Loucy (cell line): Measurements from ENCODE around the gene STXBP5.

ENCODE experiments used
- H2AFZ ChIP-seq: fragments of 200-600 bp; sonication (generic); 2 replicates; pipeline ENCODE4 v1.6.0; 2016; ENCODE audit warnings: antibody characterized with exemption, mild to moderate bottlenecking, low read length, moderate library complexity
- H3F3A ChIP-seq: fragments of 200-600 bp; 2 replicates; pipeline ENCODE4 v1.6.0; 2016; ENCODE audit warnings: antibody characterized with exemption, low read depth, mild to moderate bottlenecking
- H3K27me3 ChIP-seq: fragments of 200-600 bp; sonication (generic); 2 replicates; pipeline ENCODE4 v1.6.1; 2014; ENCODE audit warnings: low read length, mild to moderate bottlenecking; ENCODE audit not compliant: insufficient read depth, poor library complexity, severe bottlenecking
- H3K36me3 ChIP-seq: fragments of 200-600 bp; sonication (generic); 2 replicates; pipeline ENCODE4 v1.6.1; 2016; ENCODE audit warnings: low read length; ENCODE audit not compliant: insufficient read depth
- H3K4me1 ChIP-seq: fragments of 200-600 bp; sonication (generic); 2 replicates; pipeline ENCODE4 v1.5.1; 2014; ENCODE audit warnings: low read length, mild to moderate bottlenecking; ENCODE audit not compliant: insufficient read depth, poor library complexity, severe bottlenecking
- H3K4me2 ChIP-seq: fragments of 200-600 bp; sonication (generic); 2 replicates; pipeline ENCODE4 v1.6.0; 2014; ENCODE audit warnings: antibody characterized with exemption, low read length, low read depth, mild to moderate bottlenecking; ENCODE audit not compliant: poor library complexity, severe bottlenecking
- H3K4me3 ChIP-seq: fragments of 200-600 bp; sonication (generic); 2 replicates; pipeline ENCODE4 v1.5.1; 2014; ENCODE audit warnings: low read length, mild to moderate bottlenecking, mixed read lengths; ENCODE audit not compliant: poor library complexity, severe bottlenecking
- H3K79me2 ChIP-seq: fragments of 200-600 bp; sonication (generic); 2 replicates; pipeline ENCODE4 v1.6.1; 2014; ENCODE audit warnings: low read length; ENCODE audit not compliant: insufficient read depth
- H3K9ac ChIP-seq: fragments of 200-600 bp; sonication (generic); 2 replicates; pipeline ENCODE4 v1.6.0; 2014; ENCODE audit warnings: mild to moderate bottlenecking, low read depth, low read length, moderate library complexity; ENCODE audit not compliant: poor library complexity, severe bottlenecking
- H3K9me2 ChIP-seq: fragments of 200-600 bp; sonication (generic); replicated peaks from 2 replicates; pipeline ENCODE4 v1.6.1; 2016; ENCODE audit warnings: low read depth, low read length, mixed read lengths
- H3K9me3 ChIP-seq: fragments of 200-600 bp; sonication (generic); 2 replicates; pipeline ENCODE4 v1.6.1; 2014; ENCODE audit warnings: mild to moderate bottlenecking, antibody characterized with exemption, low read length, low read depth; ENCODE audit not compliant: insufficient read depth
- H4K20me1 ChIP-seq: fragments of 200-600 bp; sonication (generic); 2 replicates; pipeline ENCODE4 v1.6.0; 2014; ENCODE audit warnings: antibody characterized with exemption, low read length, mild to moderate bottlenecking; ENCODE audit not compliant: insufficient read depth, poor library complexity, severe bottlenecking
- EZH2phosphoT487 ChIP-seq: fragments of 200-600 bp; IDR thresholded peaks from 2 replicates; pipeline ENCODE4 v1.6.1; 2018; ENCODE audit warnings: antibody characterized with exemption, mild to moderate bottlenecking, moderate library complexity, borderline replicate concordance
- TF ChIP-seq, protein P1 (sequence below): fragments of 200-600 bp; sonication (generic); conservative IDR thresholded peaks from 2 replicates; pipeline ENCODE4 v1.5.1; 2014; ENCODE audit warnings: mild to moderate bottlenecking, antibody characterized with exemption, low read length

STXBP5 gene

DNA sequence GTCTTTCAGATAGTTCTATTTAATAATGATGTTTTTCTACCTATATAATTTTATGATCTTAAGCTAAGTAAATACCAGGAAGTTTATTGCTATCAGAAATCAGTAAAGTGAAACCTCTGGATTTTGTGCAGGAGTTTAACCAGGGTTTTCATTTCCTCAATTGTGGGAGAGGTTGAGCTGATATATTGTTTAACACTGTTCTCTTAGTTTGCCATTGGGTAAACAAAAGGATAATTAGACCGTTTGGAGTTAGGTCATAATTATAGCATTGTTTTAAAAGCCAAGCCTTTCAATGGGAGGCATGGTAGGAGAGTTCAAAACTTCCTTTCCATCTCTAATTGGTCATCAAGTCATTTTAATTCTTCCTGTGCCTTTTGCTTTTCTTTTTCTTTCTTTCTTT is 58.7 kb downstream of the STXBP5 start:
- Histone ChIP-seq H3K27me3 (no peaks in the 10 kb centered on the region), H3K9me2 (no peaks in the 10 kb centered on the region), H3F3A (no peaks in the 10 kb centered on the region), H3K9ac (no peak overlapping the region), H3K4me3 (no peak overlapping the region), H3K4me2 (no peak overlapping the region), H2AFZ (no peak overlapping the region), H3K9me3 (no peaks in the 10 kb centered on the region), H3K79me2 (no peaks in the 10 kb centered on the region), H4K20me1 (no peaks in the 10 kb centered on the region), H3K36me3 (peaks cover 10% of the 10 kb centered on the region; the same call in 1 of the 2 replicates), H3K4me1 (no peaks in the 10 kb centered on the region)
- TF ChIP-seq EZH2phosphoT487 = no peak
- TF ChIP-seq, protein P1, sequence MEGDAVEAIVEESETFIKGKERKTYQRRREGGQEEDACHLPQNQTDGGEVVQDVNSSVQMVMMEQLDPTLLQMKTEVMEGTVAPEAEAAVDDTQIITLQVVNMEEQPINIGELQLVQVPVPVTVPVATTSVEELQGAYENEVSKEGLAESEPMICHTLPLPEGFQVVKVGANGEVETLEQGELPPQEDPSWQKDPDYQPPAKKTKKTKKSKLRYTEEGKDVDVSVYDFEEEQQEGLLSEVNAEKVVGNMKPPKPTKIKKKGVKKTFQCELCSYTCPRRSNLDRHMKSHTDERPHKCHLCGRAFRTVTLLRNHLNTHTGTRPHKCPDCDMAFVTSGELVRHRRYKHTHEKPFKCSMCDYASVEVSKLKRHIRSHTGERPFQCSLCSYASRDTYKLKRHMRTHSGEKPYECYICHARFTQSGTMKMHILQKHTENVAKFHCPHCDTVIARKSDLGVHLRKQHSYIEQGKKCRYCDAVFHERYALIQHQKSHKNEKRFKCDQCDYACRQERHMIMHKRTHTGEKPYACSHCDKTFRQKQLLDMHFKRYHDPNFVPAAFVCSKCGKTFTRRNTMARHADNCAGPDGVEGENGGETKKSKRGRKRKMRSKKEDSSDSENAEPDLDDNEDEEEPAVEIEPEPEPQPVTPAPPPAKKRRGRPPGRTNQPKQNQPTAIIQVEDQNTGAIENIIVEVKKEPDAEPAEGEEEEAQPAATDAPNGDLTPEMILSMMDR = no peak

DNA sequence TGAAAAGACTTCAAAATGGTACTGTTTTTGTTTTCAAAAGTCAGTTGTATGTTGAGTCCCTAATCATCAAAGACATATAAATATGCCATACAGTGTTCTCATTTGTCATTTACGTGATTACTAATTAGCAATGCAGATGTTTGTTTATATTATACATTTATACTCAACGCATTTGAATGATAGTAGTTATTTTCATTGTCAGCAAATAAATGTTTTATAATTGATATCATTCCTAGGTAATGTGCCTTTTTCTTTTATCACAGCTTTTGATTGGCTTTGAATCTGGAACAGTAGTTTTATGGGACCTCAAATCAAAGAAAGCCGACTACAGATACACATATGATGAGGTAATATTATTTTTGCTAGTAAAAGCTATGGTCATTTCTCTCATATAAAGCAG is 62.6 kb downstream of the STXBP5 start:
- Histone ChIP-seq H3F3A (no peaks in the 10 kb centered on the region), H3K4me1 (no peaks in the 10 kb centered on the region), H2AFZ (no peak overlapping the region), H3K4me2 (no peak overlapping the region), H3K9ac (no peak overlapping the region), H3K36me3 (peaks cover 10% of the 10 kb centered on the region; the same call in 1 of the 2 replicates), H3K9me3 (no peaks in the 10 kb centered on the region), H3K9me2 (no peaks in the 10 kb centered on the region), H3K4me3 (no peak overlapping the region), H3K27me3 (no peaks in the 10 kb centered on the region), H3K79me2 (no peaks in the 10 kb centered on the region), H4K20me1 (no peaks in the 10 kb centered on the region)
- TF ChIP-seq EZH2phosphoT487 = no peak
- TF ChIP-seq, protein P1 = no peak

DNA sequence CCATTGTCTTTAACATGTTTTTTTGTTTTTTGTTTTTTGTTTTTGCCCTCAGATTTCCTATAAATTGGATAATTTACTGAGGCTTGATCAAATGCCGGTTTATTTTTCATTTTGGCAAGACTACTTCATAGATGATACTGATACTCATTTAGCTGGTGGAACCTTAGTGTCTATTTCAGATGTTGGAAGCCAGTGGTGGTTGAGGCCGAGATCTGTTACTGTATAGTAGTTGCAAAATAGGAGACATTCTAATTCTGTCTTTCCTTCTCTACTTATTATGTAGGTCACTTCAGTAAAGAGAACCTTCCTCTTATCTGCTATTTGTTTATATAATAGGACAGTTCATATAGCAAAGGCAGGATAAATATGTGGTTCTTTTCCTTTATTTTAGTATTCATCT is 63.4 kb downstream of the STXBP5 start:
- Histone ChIP-seq H3F3A (no peaks in the 10 kb centered on the region), H2AFZ (no peak overlapping the region), H3K9ac (no peak overlapping the region), H3K36me3 (peaks cover 10% of the 10 kb centered on the region; the same call in 1 of the 2 replicates), H3K27me3 (no peaks in the 10 kb centered on the region), H4K20me1 (no peaks in the 10 kb centered on the region), H3K4me2 (no peak overlapping the region), H3K4me3 (no peak overlapping the region), H3K9me2 (no peaks in the 10 kb centered on the region), H3K9me3 (no peaks in the 10 kb centered on the region), H3K4me1 (no peaks in the 10 kb centered on the region), H3K79me2 (no peaks in the 10 kb centered on the region)
- no peak for TF ChIP-seq EZH2phosphoT487
- TF ChIP-seq, protein P1 = no peak
